HepG2 (cell line): ENCODE results near the gene DDT. TPM values are rescaled to one million over a fixed set of nuclear protein-coding genes. Genes with fewer than 3 reads are reported as not detected.
A peak's percentile ranks its signal among the peaks of the same experiment; 100 is the strongest.

Experiments
- AHR ChIP-seq: IDR thresholded peaks from 2 replicates; pipeline ENCODE4 v1.6.1; 2018; ENCODE audit warnings: missing genetic modification reagents, missing compliant biosample characterization
- ATF4 ChIP-seq, 2 experiments: fragments of 450-650 bp in 1 of 2; sonication (generic) in 1 of 2; formaldehyde crosslinking; IDR thresholded peaks; 2 replicates each; pipeline versions ENCODE4 v1.5.0 to v1.8.0; 2020 to 2022; ENCODE audit warnings: mild to moderate bottlenecking in 1 of 2, missing genetic modification reagents in 1 of 2
- ETV5 ChIP-seq: IDR thresholded peaks from 2 replicates; pipeline ENCODE4 v1.6.1; 2018; ENCODE audit warnings: missing biosample characterization, missing genetic modification reagents, inconsistent platforms, borderline replicate concordance
- KDM1A ChIP-seq: IDR thresholded peaks from 2 replicates; pipeline ENCODE4 v1.6.1; 2016; ENCODE audit warnings: missing compliant biosample characterization
- LRRFIP1 ChIP-seq: sonication (generic); formaldehyde crosslinking; conservative IDR thresholded peaks from 2 replicates; pipeline ENCODE4 v1.4.0; 2020; ENCODE audit warnings: missing genetic modification reagents
- NR2F6 ChIP-seq, 2 experiments: IDR thresholded peaks; 2 replicates each; pipeline ENCODE4 v1.6.1; 2016; ENCODE audit warnings: antibody characterized with exemption in 1 of 2, mild to moderate bottlenecking in 1 of 2
- SIX1 ChIP-seq: sonication (generic); formaldehyde crosslinking; IDR thresholded peaks from 2 replicates; pipeline ENCODE4 v1.4.0; 2020; ENCODE audit warnings: missing genetic modification reagents, borderline replicate concordance
- SMYD3 ChIP-seq: sonication (generic); formaldehyde crosslinking; IDR thresholded peaks from 2 replicates; pipeline ENCODE4 v1.8.1; 2023; ENCODE audit warnings: mild to moderate bottlenecking, missing genetic modification reagents
- TRAFD1 ChIP-seq: sonication (generic); formaldehyde crosslinking; IDR thresholded peaks from 2 replicates; pipeline ENCODE4 v1.5.1; 2020; ENCODE audit warnings: missing genetic modification reagents, mild to moderate bottlenecking, borderline replicate concordance
- ZNF281 ChIP-seq: sonication (generic); formaldehyde crosslinking; IDR thresholded peaks from 2 replicates; pipeline ENCODE4 v1.4.0; 2020; ENCODE audit warnings: missing genetic modification reagents, borderline replicate concordance
- ZNF343 ChIP-seq: sonication (generic); formaldehyde crosslinking; IDR thresholded peaks from 2 replicates; pipeline ENCODE4 v1.4.0; 2020; ENCODE audit warnings: mild to moderate bottlenecking, missing genetic modification reagents
- ZNF552 ChIP-seq: sonication (generic); formaldehyde crosslinking; IDR thresholded peaks from 2 replicates; pipeline ENCODE4 v1.9.0; 2022; ENCODE audit warnings: missing genetic modification reagents, mild to moderate bottlenecking, borderline replicate concordance
- polyA plus RNA-seq, 8 experiments: library from polyadenylated mRNA; depleted of rRNA in 3 of 8; stranded (reverse) in 7 of 8; unstranded in 1 of 8; fragments of >200 nt; fragmentation: Illumina TruSeq in 4 of 8; extraction: Trizol in 4 of 8; gene quantifications; 2 replicates each; pipeline versions ENCODE4 v1.2.1 to v1.2.3, GENCODE V29; 2011 to 2016; ENCODE audit warnings: low read depth in 4 of 8, missing spikeins in 1 of 8, mixed read lengths in 1 of 8; ENCODE audit not compliant: insufficient read depth in 1 of 8
- total RNA-seq, 5 experiments: library from RNA; depleted of rRNA; stranded (reverse); fragments of >200 nt; fragmentation: Illumina TruSeq; extraction: Trizol; gene quantifications; 2 replicates each; pipeline ENCODE4 v1.2.3, GENCODE V29; 2016; ENCODE audit warnings: low read depth in 1 of 5
- TF ChIP-seq, protein P1 (sequence below): sonication (generic); formaldehyde crosslinking; IDR thresholded peaks from 2 replicates; pipeline ENCODE4 v1.4.0; 2020; ENCODE audit warnings: missing genetic modification reagents, borderline replicate concordance

DDT gene
- total and polyA plus RNA-seq, 2 of the 13 experiments (the other 11 are each of a cell fraction or from before 2014, with no cell fraction given), result 143 to 181 TPM

GRCh38 chr22:24002851-24003250 lies 28.6 kb upstream of the DDT start (continued):
- TF ChIP-seq, protein P1, sequence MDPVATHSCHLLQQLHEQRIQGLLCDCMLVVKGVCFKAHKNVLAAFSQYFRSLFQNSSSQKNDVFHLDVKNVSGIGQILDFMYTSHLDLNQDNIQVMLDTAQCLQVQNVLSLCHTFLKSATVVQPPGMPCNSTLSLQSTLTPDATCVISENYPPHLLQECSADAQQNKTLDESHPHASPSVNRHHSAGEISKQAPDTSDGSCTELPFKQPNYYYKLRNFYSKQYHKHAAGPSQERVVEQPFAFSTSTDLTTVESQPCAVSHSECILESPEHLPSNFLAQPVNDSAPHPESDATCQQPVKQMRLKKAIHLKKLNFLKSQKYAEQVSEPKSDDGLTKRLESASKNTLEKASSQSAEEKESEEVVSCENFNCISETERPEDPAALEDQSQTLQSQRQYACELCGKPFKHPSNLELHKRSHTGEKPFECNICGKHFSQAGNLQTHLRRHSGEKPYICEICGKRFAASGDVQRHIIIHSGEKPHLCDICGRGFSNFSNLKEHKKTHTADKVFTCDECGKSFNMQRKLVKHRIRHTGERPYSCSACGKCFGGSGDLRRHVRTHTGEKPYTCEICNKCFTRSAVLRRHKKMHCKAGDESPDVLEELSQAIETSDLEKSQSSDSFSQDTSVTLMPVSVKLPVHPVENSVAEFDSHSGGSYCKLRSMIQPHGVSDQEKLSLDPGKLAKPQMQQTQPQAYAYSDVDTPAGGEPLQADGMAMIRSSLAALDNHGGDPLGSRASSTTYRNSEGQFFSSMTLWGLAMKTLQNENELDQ (CRISPR knock-in tag), result no peak
- TF ChIP-seq ATF4 (CRISPR knock-in tag; IDR thresholded peaks at IDR 0.05) (no peak), ZNF552 (CRISPR knock-in tag) (no peak), KDM1A (CRISPR knock-in tag) (no peak), NR2F6 (IDR thresholded peaks at IDR 0.05) (no peak), NR2F6 (CRISPR knock-in tag; IDR thresholded peaks at IDR 0.05) (0 out of 2 replicates have a peak, but pooled peaks have one; percentile 13), AHR (CRISPR knock-in tag) (no peak), ETV5 (CRISPR knock-in tag) (no peak; the same call in 1 of the 2 replicates), SMYD3 (CRISPR knock-in tag) (no peak), LRRFIP1 (no peak), ZNF281 (CRISPR knock-in tag) (no peak), SIX1 (CRISPR knock-in tag) (no peak), ZNF343 (CRISPR knock-in tag) (no peak), TRAFD1 (CRISPR knock-in tag) (no peak)
